Measurements from ENCODE around the gene CCDC39.
A peak's percentile ranks its signal among the peaks of the same experiment; 100 is the strongest.
"Not testable (repeated sequence)": the region's sequence is repeated elsewhere in the genome, so short reads cannot be mapped to it uniquely, and the experiment has no call there.

Gene CCDC39

DNA sequence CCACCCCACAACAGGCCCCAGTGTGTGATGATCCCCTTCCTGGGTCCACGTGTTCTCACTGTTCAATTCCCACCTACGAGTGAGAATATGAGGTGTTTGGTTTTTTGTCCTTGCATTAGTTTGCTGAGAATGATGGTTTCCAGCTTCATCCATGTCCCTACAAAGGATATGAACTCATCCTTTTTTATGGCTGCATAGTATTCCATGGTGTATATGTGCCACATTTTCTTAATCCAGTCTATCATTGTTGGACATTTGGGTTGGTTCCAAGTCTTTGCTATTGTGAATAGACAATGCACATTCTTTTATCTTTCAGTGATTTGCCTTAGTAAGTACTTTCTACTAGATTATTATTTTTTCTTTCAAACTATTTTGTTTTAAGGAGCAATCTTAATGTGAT is 60.7 kb downstream of the CCDC39 start:
- DNase-seq: not testable (repeated sequence)

DNA sequence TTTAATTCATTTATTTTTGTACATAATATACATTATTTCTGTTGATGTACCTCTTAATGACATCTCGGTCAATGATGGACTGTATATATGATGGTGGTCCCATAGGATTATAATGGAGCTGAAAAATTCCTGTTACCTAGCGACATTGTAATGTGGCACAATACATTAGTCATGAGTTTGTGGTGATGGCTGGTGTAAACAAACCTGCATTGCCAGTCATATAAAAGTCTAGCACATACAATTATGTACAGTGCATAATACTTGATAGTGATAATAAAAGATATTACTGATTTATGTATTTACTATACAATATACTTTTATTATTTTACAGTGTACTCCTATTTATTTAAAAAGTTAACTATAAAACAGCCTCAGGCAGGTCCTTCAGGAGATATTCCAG is 62.2 kb downstream of the CCDC39 start:
- DNase-seq: no peak

DNA sequence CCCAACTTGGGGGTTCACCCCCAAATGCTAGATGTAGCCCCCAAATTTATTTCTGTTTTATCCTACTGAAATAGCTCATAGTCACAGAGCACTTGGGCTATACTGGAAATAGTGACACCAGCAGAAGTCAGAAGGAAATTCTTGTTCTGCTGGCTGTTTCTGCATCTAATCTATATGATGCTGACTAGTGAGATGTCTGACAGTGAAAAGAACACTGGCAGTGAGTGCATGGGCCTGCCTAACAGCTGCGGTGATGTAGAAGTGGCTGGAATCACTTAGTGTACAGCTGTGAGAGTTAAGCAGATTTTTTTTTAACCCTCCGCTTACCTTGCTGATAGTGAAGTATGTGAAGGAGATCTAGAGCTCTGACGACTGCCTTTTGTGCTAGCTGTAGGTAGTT is 63.3 kb downstream of the CCDC39 start:
- DNase-seq: no peak

DNA sequence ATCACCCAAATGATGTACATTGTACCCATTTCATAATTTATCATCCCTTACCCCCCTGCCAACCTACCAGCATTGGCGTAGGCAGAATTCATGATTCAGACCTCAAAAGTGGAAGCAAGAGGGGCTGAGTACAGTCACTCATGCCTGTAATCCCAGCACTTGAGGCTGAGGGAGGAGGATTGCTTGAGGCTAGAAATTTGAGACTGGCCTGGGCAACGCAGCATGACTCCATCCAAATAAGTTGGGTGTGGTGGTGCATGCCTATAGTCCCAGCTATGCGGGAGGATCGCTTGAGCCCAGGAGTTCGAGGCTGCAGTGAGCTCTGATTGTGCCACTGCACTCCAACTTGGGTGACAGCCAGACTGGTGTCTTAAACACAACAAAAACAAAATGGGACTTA is 66.9 kb downstream of the CCDC39 start:
- no peak for DNase-seq

DNA sequence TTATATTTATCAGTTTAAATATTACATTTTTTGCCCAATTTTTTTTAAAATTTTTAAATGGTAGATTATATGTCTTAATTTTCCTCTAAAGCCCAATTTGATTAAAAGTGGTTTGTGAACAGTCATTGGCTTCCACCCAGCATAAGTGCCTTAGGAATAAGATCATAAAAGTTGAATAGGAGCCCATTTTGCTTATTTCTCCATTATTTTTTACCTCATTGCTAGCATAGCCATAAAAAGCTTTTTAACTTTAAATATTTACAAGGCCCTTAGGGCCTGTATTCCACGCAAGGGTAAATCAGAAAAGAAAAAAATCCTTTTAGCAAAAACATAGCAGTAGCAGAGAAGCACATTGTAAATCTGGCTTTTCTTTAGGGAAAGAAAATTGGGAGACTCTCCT is 68.3 kb downstream of the CCDC39 start:
- no peak for DNase-seq

DNA sequence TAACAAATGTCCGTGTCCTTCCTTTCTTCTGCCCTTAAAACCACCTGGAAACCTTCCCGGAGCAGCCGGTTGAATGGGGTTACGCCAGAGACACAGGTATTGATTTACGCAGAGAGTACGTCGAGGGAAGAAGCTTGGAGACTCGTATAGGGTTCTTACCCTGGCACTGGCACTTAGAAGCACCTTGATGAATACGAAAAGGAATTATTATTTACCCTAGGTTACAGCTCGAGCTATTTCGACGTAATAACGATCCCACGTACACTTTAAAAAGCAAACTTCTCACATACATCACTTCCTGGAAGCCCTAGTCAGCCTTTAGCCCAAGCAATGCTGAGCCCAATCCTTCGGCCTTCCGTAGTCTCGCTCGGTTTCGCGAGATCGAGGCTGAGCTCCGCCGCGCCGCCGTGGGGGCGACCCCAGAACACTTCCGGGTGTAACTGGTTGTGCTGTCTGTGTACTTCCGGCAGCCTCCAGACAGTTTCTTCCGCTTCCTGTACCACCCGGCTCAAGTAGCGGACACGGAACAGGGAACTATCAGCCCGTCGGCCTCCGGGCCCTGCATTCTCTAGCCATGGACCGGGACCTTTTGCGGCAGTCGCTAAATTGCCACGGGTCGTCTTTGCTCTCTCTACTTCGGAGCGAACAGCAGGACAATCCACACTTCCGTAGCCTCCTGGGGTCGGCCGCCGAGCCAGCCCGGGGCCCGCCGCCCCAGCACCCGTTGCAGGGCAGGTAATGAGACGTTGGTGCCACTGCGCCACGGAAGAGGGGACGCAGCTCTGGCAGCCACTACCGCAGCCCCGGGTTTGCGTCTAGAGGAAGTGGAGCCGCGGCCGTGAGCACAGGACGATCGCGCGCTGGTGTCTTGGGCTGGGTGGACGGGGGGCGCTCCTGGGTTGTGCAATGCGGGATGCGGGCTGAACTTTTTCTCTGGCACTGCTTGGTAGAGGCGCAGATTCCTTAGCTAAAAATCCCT is 77.3 kb downstream of the CCDC39 start, which contains the start of gene TTC14:
TTC14 (plus strand) TSS at position 476 of the 979 bp plus-strand sequence; CDS start at position 575, 99 bp downstream.
- peak; percentile 87 for DNase-seq

DNA sequence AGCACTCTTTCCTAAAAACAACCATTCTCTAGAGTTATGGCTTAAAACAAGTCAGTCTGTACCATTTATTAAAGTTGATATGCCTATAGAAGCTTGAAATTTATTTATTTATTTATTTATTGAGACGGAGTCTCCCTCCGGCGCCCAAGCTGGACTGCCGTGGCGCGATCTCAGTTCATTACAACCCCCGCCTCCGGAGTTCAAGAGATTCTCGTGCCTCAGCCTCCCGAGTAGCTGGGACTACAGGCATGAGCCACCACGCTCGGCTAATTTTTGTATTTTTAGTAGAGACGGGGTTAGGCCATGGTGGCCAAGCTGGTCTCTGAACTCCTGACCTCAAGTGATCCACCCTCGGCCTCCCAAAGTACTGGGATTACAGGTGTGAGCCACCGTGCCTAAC is 78.8 kb downstream of the CCDC39 start:
- no peak for DNase-seq

DNA sequence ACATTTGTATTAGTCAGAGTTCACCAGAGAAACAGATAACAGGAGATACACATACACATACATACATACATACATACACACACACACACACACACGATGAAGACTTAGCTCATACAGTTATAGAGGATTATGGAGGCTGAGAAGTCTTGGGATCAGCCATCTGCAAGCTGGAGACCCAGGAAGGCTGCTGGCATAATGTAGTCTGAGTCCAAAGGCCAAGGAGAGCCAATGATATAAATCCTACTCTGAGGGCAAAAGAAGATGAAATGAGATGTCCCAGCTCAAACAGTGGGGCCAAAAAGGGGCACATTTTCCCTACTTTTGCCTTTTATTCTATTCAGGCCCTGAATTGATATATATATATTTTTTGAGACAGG is 83.7 kb downstream of the CCDC39 start:
- no peak for DNase-seq

DNA sequence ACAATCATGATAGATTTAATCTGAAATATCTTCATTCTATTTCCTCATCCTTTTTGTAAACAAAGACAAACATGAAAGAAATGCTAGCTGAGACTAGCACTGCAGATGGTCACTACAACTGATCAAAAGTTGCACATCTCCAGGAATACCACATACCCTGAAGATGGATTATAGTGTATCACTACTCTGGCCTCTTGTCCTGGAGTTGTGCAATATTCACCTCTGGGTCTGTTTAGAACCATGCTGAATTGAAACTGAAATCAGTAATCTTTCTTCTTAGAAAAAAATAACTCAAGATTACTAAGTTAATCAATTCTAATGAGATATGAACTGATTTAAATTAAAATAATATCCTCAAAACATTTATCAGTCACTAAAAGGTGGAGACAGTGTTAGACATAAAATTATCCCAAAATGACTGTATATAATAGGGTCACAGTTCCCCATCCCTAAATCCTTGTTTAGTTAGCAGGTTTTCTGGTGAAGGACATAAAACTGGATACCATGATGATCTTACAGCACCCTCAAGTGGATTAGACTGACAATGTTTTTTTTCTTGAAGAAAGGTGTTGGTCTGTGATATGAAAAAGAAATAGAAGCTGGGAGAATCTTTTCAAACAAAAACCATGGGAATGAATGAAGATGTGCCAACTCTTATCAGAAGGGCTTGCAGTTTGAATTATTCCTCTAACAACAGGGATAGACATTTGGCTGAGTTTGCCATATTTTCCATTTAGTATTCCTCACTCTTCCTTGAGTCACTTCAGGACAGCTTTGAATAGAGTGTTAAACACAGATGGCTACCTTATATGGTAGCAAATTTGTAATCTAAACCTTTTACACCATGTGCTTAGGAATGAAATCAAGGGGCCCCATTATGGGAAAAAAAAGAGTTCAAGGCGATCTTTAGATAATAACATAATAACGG is 84.4 kb downstream of the CCDC39 start:
- no peak for DNase-seq

DNA sequence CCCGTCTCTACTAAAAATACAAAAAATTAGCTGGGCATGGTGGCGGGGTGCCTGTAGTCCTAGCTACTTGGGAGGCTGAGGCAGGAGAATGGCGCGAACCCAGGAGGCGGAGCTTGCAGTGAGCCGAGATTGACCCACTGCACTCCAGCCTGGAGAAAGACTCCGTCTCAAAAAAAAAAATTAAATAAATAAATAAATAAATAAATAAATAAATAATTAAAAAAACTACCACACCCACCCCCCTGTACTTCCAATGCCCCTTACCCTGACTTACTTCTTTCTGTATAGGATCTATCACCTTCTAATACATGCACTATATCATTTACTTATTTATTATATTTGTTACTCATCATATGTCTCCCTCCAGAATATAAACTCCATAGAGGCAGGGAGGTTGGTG is 85.7 kb downstream of the CCDC39 start:
- not testable (repeated sequence) for DNase-seq

DNA sequence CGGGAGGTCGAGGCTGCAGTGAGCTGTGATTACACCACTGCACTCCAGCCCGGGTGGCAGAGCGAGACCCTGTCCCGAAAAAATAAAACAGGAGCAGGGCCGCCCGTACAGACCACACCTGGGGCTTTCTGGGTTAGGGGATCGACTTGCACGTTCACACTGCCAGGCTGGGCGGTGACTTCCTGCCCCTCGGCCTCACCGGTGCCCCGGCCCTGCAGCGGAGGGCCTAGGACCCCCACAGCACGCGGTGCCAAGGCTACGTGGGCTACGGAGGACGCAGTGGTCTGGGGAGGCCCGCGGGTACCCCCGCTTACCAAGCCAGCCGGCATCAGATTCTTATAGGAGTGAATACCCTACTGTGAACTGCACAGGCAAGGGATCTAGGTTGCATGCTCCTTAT is 88.9 kb downstream of the CCDC39 start:
- DNase-seq: no peak

DNA sequence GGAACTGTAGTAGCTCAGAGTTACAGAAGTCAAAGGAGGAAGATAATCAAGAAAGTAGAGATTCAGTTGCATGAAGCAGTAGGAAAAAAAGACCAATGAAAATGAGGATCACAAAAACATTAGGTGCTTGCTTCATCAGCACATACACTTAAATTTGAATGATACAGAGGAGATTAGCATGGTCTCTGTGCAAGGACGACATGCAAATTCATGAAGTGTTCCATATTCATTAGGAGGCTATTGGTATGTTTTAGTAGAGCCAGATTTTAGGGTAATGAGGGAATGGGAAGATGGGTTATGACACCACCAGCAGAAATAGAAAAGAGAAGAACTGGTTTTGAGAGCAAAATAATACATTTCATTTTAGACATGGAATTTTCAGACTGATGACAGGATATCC is 98.4 kb downstream of the CCDC39 start:
- DNase-seq: no peak

DNA sequence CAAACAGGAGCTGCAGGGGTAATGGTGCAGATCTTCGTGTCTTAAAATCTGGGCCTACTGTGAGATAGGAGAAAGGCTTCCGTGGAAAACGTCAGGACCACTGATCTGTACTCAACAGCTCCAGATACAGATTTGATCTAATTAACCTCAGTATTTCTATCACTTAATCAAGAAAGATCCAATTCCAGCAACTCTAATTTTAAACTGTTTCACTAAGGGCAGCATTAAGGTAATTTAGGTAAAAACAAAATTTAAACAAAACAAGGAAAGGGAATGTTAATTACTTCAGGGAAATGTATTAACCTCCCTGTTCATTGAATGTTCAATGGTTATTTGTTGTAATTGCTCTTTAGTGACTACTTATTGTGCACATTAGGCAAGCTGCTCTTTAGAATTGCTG is 103.7 kb downstream of the CCDC39 start:
- no peak for DNase-seq

DNA sequence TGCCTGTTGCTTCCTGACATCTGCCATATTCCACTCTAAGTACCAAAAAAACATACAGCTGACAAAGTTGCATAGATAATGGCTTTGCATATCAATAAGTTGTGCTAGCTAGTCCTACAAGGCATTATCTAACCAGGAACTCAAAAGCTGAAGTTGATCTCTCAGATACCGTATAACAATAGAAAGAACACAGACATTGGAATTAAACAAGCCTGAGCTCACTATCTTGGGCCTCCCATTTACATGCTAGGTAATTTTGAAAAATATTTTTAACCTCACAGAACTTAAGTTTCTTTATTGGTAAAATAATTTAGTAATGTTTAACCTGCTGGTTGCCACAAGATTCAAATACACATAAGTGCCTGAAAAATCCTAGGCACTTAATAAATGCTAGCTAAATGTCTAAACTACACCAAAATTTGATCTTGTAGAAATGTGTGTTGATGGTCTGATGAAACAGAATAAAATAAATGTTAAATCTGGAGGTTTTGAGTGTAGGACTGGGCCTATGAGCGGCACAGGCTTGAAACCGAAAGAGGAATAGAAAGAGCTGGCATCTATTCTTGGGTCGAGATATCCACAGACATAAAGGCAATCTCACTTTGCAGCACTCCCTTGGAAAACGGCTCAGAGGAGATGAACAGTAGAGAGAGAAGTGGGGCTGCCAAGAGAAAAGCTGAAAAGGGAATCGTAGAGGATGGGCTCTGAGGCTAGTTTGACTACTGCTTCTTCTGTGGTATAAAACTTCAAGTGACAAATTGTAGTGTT is 107.3 kb downstream of the CCDC39 start:
- no peak for DNase-seq

DNA sequence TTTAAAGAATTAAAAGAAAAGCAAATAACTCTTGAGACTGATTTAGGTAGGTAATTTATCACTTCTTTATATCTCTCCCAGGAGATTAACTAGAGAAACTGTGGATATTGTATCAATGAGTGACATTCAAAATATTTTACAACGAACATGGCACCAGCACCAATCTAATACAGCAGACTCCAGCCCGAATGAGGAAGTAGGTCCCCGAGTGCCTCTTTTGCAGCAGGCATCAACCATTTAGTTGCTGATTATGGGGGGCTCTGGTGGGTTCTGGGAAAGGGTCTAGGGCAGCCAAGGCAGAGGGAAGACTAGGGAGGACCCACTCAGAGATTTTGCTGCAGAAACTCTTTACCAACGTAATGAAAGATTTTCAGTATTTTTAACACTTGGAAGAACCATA is 109.1 kb downstream of the CCDC39 start:
- no peak for DNase-seq

DNA sequence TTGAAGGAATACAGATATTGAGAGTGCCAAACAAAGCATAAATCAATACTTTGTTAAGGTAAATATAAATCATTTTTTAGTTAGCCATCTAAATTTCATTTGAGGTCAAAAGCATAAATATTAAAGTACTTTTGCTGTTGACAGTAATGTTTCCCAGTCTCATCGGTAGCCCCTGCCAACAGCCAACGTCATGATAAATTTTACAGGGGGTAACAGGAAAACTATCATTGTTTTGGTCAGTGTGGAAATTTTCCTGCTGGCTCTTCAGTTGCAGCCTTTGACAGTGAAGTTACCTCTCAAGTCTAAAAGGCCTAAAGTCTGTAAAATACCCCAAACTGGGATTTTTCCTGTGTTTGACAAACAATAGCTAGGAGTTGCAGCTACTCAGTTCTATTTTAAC is 114.6 kb downstream of the CCDC39 start:
- DNase-seq: no peak

All from activated T-cell treated with anti-CD3 and anti-CD28 coated beads for 4 hours (primary cell).